AG04449 (cell line): ENCODE results near the gene LYSMD3.

Source experiments
- CTCF ChIA-PET: fragments of 350-600 bp; formaldehyde crosslinking; extraction: SDS; loops from one replicate; lab custom pipeline; 2021; ENCODE audit warnings: antibody characterized with exemption; lab: Yijun Ruan, JAX
- POLR2A ChIA-PET: fragments of 400-600, 350-600 bp; formaldehyde crosslinking; extraction: SDS; loops from one replicate; lab custom pipeline; 2020; ENCODE audit warnings: antibody characterized with exemption, inconsistent platforms; lab: Yijun Ruan, JAX
- DNase-seq: peaks from one replicate; pipeline ENCODE4 v3.0.0-alpha.2; 2010; ENCODE audit warnings: low read depth, low spot score
- H3K4me3 ChIP-seq: 2 replicates; pipeline ENCODE4 v1.5.1; 2011; ENCODE audit warnings: low read depth, mild to moderate bottlenecking, control low read depth, low read length
- CTCF ChIP-seq: IDR thresholded peaks from one replicate; pipeline ENCODE4 v1.5.1; 2011; ENCODE audit warnings: mild to moderate bottlenecking, moderate library complexity, low read length, control low read depth, inconsistent platforms; ENCODE audit not compliant: insufficient read depth; ENCODE audit errors: missing control alignments

LYSMD3 gene

DNA sequence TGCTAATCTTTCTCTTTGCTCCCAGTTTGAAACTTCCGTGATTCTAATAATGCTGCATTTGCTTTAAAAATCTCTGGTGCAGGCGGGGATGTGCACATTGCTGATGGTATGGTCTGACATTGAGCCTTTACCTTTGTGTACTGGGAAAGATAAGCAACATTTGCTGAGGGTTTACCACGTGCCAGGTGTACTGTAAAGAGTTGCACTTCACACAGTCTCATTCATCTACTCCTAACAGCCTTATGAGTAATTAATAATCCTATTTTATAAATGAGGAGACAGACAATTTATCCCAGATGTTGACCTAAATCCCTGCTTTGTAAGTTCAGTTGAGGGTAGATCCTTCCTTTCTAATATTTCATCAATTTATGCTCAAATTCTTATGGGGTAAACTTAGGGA lies 28.5 kb upstream of the LYSMD3 start:
- ChIA-PET POLR2A (no interaction called here), CTCF (no interaction called here)
- H3K4me3 ChIP-seq = no peak overlapping the region
- no peak for DNase-seq
- no peak for TF ChIP-seq CTCF

- H3K4me3 ChIP-seq = no peak overlapping the region
- DNase-seq = no peak
- CTCF ChIA-PET = no interaction called here
- POLR2A ChIA-PET = no interaction called here
- TF ChIP-seq CTCF = no peak
These were observed 28.0 kb upstream of the LYSMD3 start for GRCh38 chr5:90557391-90557790.

DNA sequence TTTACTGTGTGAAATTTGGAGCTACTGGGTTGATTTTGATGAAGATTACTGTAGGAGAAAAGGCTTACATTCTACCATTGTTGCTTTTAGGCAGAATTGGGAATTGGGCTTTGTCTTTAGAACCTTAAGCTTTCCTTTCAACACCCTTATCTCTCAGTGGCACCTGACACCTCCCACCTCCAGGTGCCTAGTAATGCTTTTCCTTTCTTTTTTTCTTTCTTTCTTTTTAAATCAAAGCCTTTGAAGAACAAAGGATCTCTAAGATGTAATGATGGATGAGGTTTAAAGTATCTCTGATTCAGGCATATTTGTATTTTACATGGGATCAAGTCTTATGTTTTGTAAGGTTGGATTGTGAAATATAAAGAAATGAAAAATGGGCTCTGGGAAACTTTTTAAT lies 26.3 kb upstream of the LYSMD3 start:
- POLR2A ChIA-PET = interaction anchor here (0.7 kb wide), 1 partner anchor 146 kb away, joined by 4 read pairs; the partner anchor contains the start of gene CETN3
- no peak for TF ChIP-seq CTCF
- H3K4me3 ChIP-seq = no peak overlapping the region
- CTCF ChIA-PET = interaction anchor here (0.9 to 1.0 kb wide), 2 partner anchors 118 to 122 kb away, joined by 3 read pairs; no protein-coding TSS in a partner anchor
- no peak for DNase-seq

DNA sequence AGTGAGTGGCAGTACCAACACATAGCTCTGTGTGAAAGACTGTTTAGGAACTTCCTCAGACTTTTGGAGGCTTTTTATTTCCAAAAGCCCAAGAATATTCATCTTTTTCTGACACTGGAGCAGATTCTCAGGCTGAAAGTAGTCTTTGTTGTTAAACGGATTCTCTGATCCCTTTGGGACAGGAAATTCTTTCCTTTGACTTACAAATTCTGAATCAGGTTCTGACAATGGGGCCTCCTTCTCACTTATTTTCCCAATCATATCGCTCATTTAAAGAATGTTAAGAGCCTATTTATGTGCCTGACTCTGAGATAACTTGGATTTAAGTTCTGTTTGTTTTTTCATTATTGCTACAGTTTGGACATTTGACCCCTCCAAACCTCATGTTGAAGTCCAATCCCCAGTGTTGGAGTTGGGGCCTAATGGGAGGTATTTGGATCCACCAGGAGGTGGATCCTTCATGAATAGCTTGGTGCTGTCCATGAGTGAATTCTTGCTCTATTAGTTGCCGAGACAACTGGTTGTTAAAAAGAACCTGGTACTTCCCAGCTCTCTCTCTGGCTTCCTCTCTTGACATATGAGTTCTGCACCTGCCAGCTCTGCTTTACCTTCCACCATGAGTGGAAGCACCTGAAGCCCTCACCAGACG lies 25.1 kb upstream of the LYSMD3 start:
- DNase-seq = no peak
- no peak for TF ChIP-seq CTCF
- no peak overlapping the region for H3K4me3 ChIP-seq
- ChIA-PET CTCF (interaction anchor here (0.7 kb wide), 1 partner anchor 24 kb away, joined by 3 read pairs; no protein-coding TSS in a partner anchor), POLR2A (no interaction called here)

- no peak overlapping the region for H3K4me3 ChIP-seq
- POLR2A ChIA-PET = no interaction called here
- DNase-seq = no peak
- no peak for TF ChIP-seq CTCF
- CTCF ChIA-PET = no interaction called here
These were observed 24.3 kb upstream of the LYSMD3 start for GRCh38 chr5:90553711-90554110.

DNA sequence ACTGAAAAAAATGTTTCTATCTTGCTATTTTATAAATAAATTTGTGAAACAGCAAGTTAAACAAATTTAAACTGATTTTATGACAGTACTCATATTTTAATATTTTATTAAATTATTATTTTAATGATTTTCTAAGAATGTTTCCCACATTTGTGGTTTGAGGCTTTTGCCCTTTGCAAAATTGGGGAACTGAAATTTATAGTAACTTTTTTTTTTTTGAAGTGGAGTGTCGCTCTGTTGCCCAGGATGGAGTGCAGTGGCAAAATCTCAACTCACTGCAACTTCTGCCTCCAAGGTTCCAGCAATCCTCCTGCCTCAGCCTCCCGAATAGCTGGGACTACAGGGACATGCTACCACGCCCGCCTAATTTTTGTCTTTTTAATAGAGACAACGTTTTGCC lies 22.0 kb upstream of the LYSMD3 start:
- H3K4me3 ChIP-seq = no peak overlapping the region
- ChIA-PET POLR2A (no interaction called here), CTCF (no interaction called here)
- DNase-seq = no peak
- no peak for TF ChIP-seq CTCF
